ENCODE results near the gene TCF12. TPM values are rescaled to one million over a fixed set of nuclear protein-coding genes. Genes with fewer than 3 reads are reported as not detected.

TCF12 gene
- total RNA-seq, 1 donor from 2014 or later: 68.9 TPM

DNA sequence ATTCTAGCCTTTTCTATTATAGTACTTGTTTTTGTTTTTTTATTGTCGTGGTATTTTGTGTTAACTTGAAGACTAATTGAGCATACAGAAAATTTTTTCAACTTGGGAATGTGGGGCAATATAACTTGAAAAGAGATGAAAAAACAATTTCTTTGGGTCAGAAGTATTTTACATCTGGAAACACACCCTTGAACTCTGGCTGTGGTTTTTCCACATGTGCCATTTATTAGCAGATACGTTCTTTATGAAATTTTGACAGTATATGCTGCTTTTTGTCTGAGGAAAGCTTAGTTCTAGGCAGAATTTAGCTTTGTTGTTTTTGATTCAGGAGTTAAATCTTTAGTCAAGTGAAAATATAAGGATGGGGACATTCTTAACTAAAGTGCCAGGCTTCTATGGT lies 44.7 kb downstream of the TCF12 start:
- DNase-seq (ENCODE audit: low read depth): no peak
- no peak overlapping the region for H3K4me3 ChIP-seq (ENCODE audit: low read depth, low read length)
- no peak for TF ChIP-seq CTCF (conservative IDR thresholded peaks at IDR 0.05; ENCODE audit: low read depth, low read length)

DNA sequence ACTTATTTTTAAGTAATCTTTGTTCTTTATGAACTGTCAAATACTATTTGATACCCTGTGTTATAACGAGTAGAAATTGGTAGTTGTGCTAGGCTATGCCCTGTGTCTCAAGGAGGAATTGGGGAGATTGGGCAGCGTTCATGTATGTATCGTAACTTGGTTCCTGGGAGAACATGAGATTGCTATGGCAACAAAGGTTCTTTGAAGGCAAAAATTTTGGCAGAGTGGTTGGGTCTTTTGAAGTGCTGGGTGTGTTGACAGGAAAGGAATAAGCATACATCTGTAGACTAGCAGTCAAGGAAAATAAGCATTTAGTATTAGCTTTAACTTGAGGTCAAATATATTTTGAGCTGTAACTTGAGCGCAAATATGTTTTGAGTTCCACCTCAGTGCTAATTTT lies 45.3 kb downstream of the TCF12 start:
- H3K4me3 ChIP-seq (ENCODE audit: low read depth, low read length): no peak overlapping the region
- TF ChIP-seq CTCF (conservative IDR thresholded peaks at IDR 0.05; ENCODE audit: low read depth, low read length): no peak
- DNase-seq (ENCODE audit: low read depth): no peak

GRCh38 chr15:56964182-56964581 lies 45.7 kb downstream of the TCF12 start:
- H3K4me3 ChIP-seq (ENCODE audit: low read depth, low read length): no peak overlapping the region
- DNase-seq (ENCODE audit: low read depth): no peak
- no peak for TF ChIP-seq CTCF (conservative IDR thresholded peaks at IDR 0.05; ENCODE audit: low read depth, low read length)

GRCh38 chr15:56965231-56966013 lies 47.0 kb downstream of the TCF12 start:
- DNase-seq (ENCODE audit: low read depth): no peak
- H3K4me3 ChIP-seq (ENCODE audit: low read depth, low read length): no peak overlapping the region
- no peak for TF ChIP-seq CTCF (conservative IDR thresholded peaks at IDR 0.05; ENCODE audit: low read depth, low read length)

- DNase-seq (ENCODE audit: low read depth): no peak
- no peak for TF ChIP-seq CTCF (conservative IDR thresholded peaks at IDR 0.05; ENCODE audit: low read depth, low read length)
- no peak overlapping the region for H3K4me3 ChIP-seq (ENCODE audit: low read depth, low read length)
Measured at GRCh38 chr15:56967336-56967735, 48.9 kb downstream of the TCF12 start.

DNA sequence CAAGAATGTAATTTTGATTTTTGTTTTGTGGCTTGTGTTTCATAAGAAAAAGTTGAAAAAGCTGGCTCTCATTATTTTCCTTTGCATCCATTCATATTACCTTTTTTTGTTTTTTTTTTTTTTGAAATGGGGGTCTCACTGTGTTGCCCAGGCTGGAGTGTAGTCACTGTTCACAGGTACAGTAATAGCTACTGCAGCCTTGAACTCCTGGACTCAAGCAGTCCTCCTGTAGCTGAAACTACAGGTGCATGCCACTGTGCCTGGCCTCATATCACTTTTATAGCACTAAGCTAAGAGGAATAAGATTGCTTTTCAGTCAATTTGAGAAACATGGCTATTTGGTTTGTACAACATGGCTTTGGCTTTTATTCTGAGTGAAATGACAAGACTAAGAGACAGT lies 49.8 kb downstream of the TCF12 start:
- no peak for DNase-seq (ENCODE audit: low read depth)
- no peak for TF ChIP-seq CTCF (conservative IDR thresholded peaks at IDR 0.05; ENCODE audit: low read depth, low read length)
- no peak overlapping the region for H3K4me3 ChIP-seq (ENCODE audit: low read depth, low read length)

GRCh38 chr15:56968821-56969220 lies 50.4 kb downstream of the TCF12 start:
- TF ChIP-seq CTCF (conservative IDR thresholded peaks at IDR 0.05; ENCODE audit: low read depth, low read length): no peak
- no peak overlapping the region for H3K4me3 ChIP-seq (ENCODE audit: low read depth, low read length)
- DNase-seq (ENCODE audit: low read depth): no peak
